A549 (cell line): ENCODE measurements around the gene OPCML. TPM values are rescaled to one million over a fixed set of nuclear protein-coding genes. Genes with fewer than 3 reads are reported as not detected.

ENCODE experiments used
- ATAC-seq, 2 experiments: fragments of 200-7000 bp in 1 of 2; fragments of >200 bp in 1 of 2; cut with Nextera tagmentation in 1 of 2; cut with Tn5 transposase in 1 of 2; 3 replicates each; pipeline versions ENCODE4 v1.8.0 to v1.9.1; 2018 to 2020; ENCODE audit warnings: mild to moderate bottlenecking in 1 of 2, moderate library complexity in 1 of 2
- CTCF ChIA-PET: fragments of 300-600 bp; sonication (Branson Sonifier 250); formaldehyde crosslinking; extraction: SDS; loops from one replicate; lab custom pipeline; 2021; ENCODE audit warnings: antibody characterized with exemption, inconsistent platforms; lab: Yijun Ruan, JAX
- POLR2A ChIA-PET: fragments of 350-600 bp; formaldehyde crosslinking; extraction: SDS; loops from one replicate; lab custom pipeline; 2021; ENCODE audit warnings: antibody characterized with exemption, inconsistent platforms; lab: Yijun Ruan, JAX
- DNase-seq, 2 experiments: peaks; one replicate each; pipeline versions ENCODE4 v3.0.0 to v3.0.0-alpha.2; 2011 to 2016; ENCODE audit warnings: low read depth in 1 of 2, low spot score in 1 of 2
- FAIRE-seq: peaks from 2 replicates; lab custom pipeline; 2011; peaks lifted over from hg19 to GRCh38; lab: Jason Lieb, UNC
- H3K27ac ChIP-seq, 2 experiments: fragments of >200 bp; sonication (Bioruptor Twin); formaldehyde crosslinking; 3 replicates each; pipeline ENCODE4 v1.5.1; 2016 to 2017
- H3K4me1 ChIP-seq: fragments of >200 bp; sonication (Bioruptor Twin); formaldehyde crosslinking; 3 replicates; pipeline ENCODE4 v1.6.1; 2016
- H3K4me2 ChIP-seq: fragments of >200 bp; sonication (Bioruptor Twin); formaldehyde crosslinking; 3 replicates; pipeline ENCODE4 v1.6.1; 2016
- H3K4me3 ChIP-seq: fragments of >200 bp; sonication (Bioruptor Twin); formaldehyde crosslinking; 3 replicates; pipeline ENCODE4 v1.5.1; 2016
- H3K9me3 ChIP-seq: fragments of >200 bp; sonication (Bioruptor Twin); formaldehyde crosslinking; 3 replicates; pipeline ENCODE4 v1.6.1; 2016
- BHLHE40 ChIP-seq: IDR thresholded peaks from 2 replicates; pipeline ENCODE4 v1.6.1; 2012; ENCODE audit warnings: low read depth, low read length, inconsistent platforms
- ESRRA ChIP-seq: fragments of 150-350 bp; IDR thresholded peaks from 2 replicates; pipeline ENCODE4 v1.6.1; 2014; ENCODE audit warnings: mild to moderate bottlenecking, low read length, borderline replicate concordance
- FOXS1 ChIP-seq: fragments of 250-450 bp; sonication (Bioruptor Pico); IDR thresholded peaks from 2 replicates; pipeline ENCODE4 v1.5.0; 2020; ENCODE audit warnings: mild to moderate bottlenecking, moderate library complexity
- HEYL ChIP-seq: fragments of 250-450 bp; sonication (Bioruptor Pico); IDR thresholded peaks from 2 replicates; pipeline ENCODE4 v1.8.0; 2021; ENCODE audit warnings: mild to moderate bottlenecking, moderate library complexity
- HOXA7 ChIP-seq: fragments of 250-450 bp; sonication (Bioruptor Pico); IDR thresholded peaks from 2 replicates; pipeline ENCODE4 v1.5.0; 2020; ENCODE audit warnings: mild to moderate bottlenecking, moderate library complexity
- HOXB13 ChIP-seq: fragments of 250-450 bp; sonication (Bioruptor Pico); IDR thresholded peaks from 2 replicates; pipeline ENCODE4 v1.5.0; 2020; ENCODE audit warnings: low read depth, mild to moderate bottlenecking, moderate library complexity
- HOXB5 ChIP-seq: fragments of 250-450 bp; sonication (Bioruptor Pico); IDR thresholded peaks from 2 replicates; pipeline ENCODE4 v1.5.0; 2020; ENCODE audit warnings: mild to moderate bottlenecking, moderate library complexity
- JUN ChIP-seq, 2 experiments: fragments of >200 bp; sonication (Bioruptor Twin); formaldehyde crosslinking; IDR thresholded peaks; 2 replicates in 1 of 2; 3 replicates in 1 of 2; pipeline ENCODE4 v1.6.1; 2016 to 2017
- KDM1A ChIP-seq: fragments of 200-600 bp; sonication (generic); IDR thresholded peaks from 2 replicates; pipeline ENCODE4 v1.6.1; 2016; ENCODE audit warnings: low read depth, mild to moderate bottlenecking
- MAFK ChIP-seq: fragments of 450-650 bp; IDR thresholded peaks from 2 replicates; pipeline ENCODE4 v1.6.1; 2014; ENCODE audit not compliant: partially characterized antibody
- NFE2L2 ChIP-seq: fragments of 150-350 bp; conservative IDR thresholded peaks from 2 replicates; pipeline ENCODE4 v1.6.1; 2014; ENCODE audit warnings: low read length
- NPAS2 ChIP-seq: fragments of 250-450 bp; sonication (Bioruptor Pico); IDR thresholded peaks from 2 replicates; pipeline ENCODE4 v1.8.0; 2022; ENCODE audit warnings: mild to moderate bottlenecking, moderate library complexity, borderline replicate concordance
- RFX5 ChIP-seq: fragments of 450-650 bp; IDR thresholded peaks from 2 replicates; pipeline ENCODE4 v1.7.1; 2014; ENCODE audit warnings: antibody characterized with exemption, mild to moderate bottlenecking, moderate library complexity
- SREBF2 ChIP-seq: fragments of 450-650 bp; IDR thresholded peaks from 2 replicates; pipeline ENCODE4 v1.6.1; 2014; ENCODE audit warnings: mild to moderate bottlenecking, moderate library complexity
- TFCP2L1 ChIP-seq: fragments of 250-450 bp; sonication (Bioruptor Pico); IDR thresholded peaks from 2 replicates; pipeline ENCODE4 v1.5.0; 2021; ENCODE audit warnings: mild to moderate bottlenecking
- ZNF302 ChIP-seq: fragments of 250-450 bp; sonication (Bioruptor Pico); IDR thresholded peaks from 2 replicates; pipeline ENCODE4 v1.9.0; 2021; ENCODE audit warnings: inconsistent platforms, mild to moderate bottlenecking, moderate library complexity
- WGBS: methylation state at CpG from one replicate; pipeline ENCODE4 v1.1.6; 2017; ENCODE audit errors: missing lambda C conversion rate; 5-methylcytosine and 5-hydroxymethylcytosine counted together
- polyA plus RNA-seq, 4 experiments: library from polyadenylated mRNA; depleted of rRNA in 3 of 4; stranded (reverse); fragments of >200 nt; fragmentation: RNase III in 1 of 4; extraction: RNeasy Plus Mini Kit Qiagen cat#74134 plus additional on column Dnase treatment in 1 of 4; gene quantifications; 2 replicates in 3 of 4; 3 replicates in 1 of 4; pipeline ENCODE4 v1.2.3, GENCODE V29; 2011 to 2017
- TF ChIP-seq, protein P1 (sequence below): fragments of >200 bp; sonication (Bioruptor Twin); formaldehyde crosslinking; IDR thresholded peaks from 3 replicates; pipeline ENCODE4 v1.6.1; 2016
- TF ChIP-seq, protein P2 (sequence below): fragments of 150-350 bp; IDR thresholded peaks from 2 replicates; pipeline ENCODE4 v1.6.1; 2014; ENCODE audit warnings: low read depth, mild to moderate bottlenecking, low read length
- TF ChIP-seq, protein P3 (sequence below): fragments of >200 bp; sonication (Bioruptor Twin); formaldehyde crosslinking; IDR thresholded peaks from 3 replicates; pipeline ENCODE4 v1.5.1; 2016
- TF ChIP-seq, protein P4 (sequence below): IDR thresholded peaks from 2 replicates; pipeline ENCODE4 v1.6.1; 2012
- TF ChIP-seq, protein P5 (sequence below): IDR thresholded peaks from 2 replicates; pipeline ENCODE4 v1.6.1; 2012
- TF ChIP-seq, protein P6 (sequence below): fragments of 250-450 bp; sonication (Bioruptor Pico); IDR thresholded peaks from 2 replicates; pipeline ENCODE4 v1.5.0; 2021; ENCODE audit warnings: mild to moderate bottlenecking, moderate library complexity, borderline replicate concordance

The OPCML gene
- polyA plus RNA-seq, 2 of the 4 experiments (the other 2 are of a cell fraction): not detected

DNA sequence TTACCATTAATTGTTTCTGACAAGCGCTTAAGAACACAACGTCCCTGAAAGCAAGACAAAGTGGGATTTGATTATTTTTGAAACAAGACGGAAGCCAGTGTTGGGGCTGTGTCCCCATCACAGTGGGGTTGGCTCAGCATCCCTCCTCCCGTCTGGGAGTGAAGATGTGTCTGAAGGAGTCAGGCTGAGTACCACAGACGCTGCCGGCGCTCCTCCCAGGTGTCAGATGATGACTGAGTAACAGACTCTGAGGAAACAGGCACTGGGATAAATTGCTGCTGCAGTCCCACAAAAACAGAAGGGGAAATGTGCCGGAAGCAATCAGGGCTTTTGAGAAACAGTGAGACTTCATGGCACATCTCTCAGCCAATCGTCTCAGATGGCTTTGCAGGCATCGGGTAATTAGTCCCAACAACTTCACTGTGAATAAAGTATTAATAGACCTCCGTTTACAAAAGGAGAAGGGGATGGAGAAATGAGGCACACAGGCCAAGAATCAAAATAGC, 266.7 kb downstream of the OPCML start (continued):
- no peak for TF ChIP-seq ZNF302 (CRISPR knock-in tag)
- no peak for TF ChIP-seq SREBF2
- no peak for TF ChIP-seq RFX5
- TF ChIP-seq NFE2L2: no peak
- TF ChIP-seq ESRRA: no peak
- no peak for TF ChIP-seq NPAS2 (CRISPR knock-in tag)
- TF ChIP-seq FOXS1: no peak

DNA sequence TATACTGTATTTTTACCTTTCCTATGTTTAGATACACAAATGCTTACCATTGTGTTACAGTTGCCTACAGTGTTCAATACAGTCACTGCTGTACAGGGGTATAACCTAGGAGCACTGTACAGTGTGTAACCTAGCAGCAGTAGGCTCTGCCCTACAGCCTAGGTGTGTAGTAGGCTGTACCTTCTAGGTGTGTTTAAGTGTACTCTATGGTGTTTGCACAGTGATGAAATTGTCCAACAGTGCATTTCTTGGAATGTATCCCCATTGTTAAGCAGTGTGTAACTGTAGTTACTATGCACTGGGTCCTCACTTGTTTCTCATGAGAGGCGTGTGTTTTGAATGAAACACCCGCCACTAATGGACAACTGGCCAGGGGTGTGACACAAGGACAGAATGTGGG, 269.0 kb downstream of the OPCML start:
- FAIRE-seq (no peak), ATAC-seq (no peak), DNase-seq (no peak)
- POLR2A ChIA-PET: no interaction called here
- H3K27ac ChIP-seq: no peak overlapping the region
- no peak overlapping the region for H3K4me2 ChIP-seq
- no peaks in the 10 kb centered on the region for H3K9me3 ChIP-seq
- TF ChIP-seq, protein P1, sequence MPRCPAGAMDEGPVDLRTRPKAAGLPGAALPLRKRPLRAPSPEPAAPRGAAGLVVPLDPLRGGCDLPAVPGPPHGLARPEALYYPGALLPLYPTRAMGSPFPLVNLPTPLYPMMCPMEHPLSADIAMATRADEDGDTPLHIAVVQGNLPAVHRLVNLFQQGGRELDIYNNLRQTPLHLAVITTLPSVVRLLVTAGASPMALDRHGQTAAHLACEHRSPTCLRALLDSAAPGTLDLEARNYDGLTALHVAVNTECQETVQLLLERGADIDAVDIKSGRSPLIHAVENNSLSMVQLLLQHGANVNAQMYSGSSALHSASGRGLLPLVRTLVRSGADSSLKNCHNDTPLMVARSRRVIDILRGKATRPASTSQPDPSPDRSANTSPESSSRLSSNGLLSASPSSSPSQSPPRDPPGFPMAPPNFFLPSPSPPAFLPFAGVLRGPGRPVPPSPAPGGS: no peak
- TF ChIP-seq, protein P2, sequence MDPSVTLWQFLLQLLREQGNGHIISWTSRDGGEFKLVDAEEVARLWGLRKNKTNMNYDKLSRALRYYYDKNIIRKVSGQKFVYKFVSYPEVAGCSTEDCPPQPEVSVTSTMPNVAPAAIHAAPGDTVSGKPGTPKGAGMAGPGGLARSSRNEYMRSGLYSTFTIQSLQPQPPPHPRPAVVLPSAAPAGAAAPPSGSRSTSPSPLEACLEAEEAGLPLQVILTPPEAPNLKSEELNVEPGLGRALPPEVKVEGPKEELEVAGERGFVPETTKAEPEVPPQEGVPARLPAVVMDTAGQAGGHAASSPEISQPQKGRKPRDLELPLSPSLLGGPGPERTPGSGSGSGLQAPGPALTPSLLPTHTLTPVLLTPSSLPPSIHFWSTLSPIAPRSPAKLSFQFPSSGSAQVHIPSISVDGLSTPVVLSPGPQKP: no peak
- TF ChIP-seq HOXB13 (no peak), NPAS2 (CRISPR knock-in tag) (no peak), BHLHE40 (no peak), SREBF2 (no peak), HOXB5 (CRISPR knock-in tag) (no peak), JUN (IDR thresholded peaks at IDR 0.05) (no peak), NFE2L2 (no peak), FOXS1 (no peak), TFCP2L1 (CRISPR knock-in tag) (no peak)
- TF ChIP-seq, protein P3, sequence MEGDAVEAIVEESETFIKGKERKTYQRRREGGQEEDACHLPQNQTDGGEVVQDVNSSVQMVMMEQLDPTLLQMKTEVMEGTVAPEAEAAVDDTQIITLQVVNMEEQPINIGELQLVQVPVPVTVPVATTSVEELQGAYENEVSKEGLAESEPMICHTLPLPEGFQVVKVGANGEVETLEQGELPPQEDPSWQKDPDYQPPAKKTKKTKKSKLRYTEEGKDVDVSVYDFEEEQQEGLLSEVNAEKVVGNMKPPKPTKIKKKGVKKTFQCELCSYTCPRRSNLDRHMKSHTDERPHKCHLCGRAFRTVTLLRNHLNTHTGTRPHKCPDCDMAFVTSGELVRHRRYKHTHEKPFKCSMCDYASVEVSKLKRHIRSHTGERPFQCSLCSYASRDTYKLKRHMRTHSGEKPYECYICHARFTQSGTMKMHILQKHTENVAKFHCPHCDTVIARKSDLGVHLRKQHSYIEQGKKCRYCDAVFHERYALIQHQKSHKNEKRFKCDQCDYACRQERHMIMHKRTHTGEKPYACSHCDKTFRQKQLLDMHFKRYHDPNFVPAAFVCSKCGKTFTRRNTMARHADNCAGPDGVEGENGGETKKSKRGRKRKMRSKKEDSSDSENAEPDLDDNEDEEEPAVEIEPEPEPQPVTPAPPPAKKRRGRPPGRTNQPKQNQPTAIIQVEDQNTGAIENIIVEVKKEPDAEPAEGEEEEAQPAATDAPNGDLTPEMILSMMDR: no peak
- TF ChIP-seq, protein P4, sequence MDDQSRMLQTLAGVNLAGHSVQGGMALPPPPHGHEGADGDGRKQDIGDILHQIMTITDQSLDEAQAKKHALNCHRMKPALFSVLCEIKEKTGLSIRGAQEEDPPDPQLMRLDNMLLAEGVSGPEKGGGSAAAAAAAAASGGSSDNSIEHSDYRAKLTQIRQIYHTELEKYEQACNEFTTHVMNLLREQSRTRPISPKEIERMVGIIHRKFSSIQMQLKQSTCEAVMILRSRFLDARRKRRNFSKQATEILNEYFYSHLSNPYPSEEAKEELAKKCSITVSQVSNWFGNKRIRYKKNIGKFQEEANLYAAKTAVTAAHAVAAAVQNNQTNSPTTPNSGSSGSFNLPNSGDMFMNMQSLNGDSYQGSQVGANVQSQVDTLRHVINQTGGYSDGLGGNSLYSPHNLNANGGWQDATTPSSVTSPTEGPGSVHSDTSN: no peak
- H3K4me3 ChIP-seq: no peak overlapping the region
- CTCF ChIA-PET: no interaction called here
- WGBS: 0% methylated on average over 2 of the region's 2 CpGs
- H3K4me1 ChIP-seq: no peaks in the 10 kb centered on the region

DNA sequence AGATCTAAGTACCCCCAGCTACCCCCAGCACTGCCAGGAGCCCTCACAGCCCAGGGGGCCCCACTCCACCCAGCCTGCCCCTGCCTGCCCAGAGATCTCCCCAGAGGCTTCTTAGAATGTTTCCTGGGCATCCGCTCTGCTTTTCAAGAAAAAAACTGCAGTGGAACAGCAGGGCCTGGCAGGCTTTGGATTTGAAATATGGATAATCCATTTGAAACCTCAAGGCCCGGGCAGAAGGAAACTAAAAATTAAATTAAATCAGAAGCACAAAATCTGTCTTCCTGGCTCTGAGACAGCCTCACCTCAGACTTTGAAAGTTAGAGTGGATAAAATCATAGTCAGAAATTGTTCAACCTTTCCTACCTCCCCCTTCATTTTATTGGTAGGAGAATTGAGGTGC, 273.6 kb downstream of the OPCML start:
- DNase-seq (no peak), ATAC-seq (no peak), FAIRE-seq (no peak)
- Histone ChIP-seq H3K27ac (no peak overlapping the region), H3K4me3 (no peak overlapping the region), H3K9me3 (no peaks in the 10 kb centered on the region), H3K4me1 (no peaks in the 10 kb centered on the region), H3K4me2 (no peak overlapping the region)
- POLR2A ChIA-PET: no interaction called here
- TF ChIP-seq ZNF302 (CRISPR knock-in tag) (no peak), MAFK (no peak), RFX5 (no peak), FOXS1 (no peak), ESRRA (no peak), HOXA7 (CRISPR knock-in tag) (no peak), NFE2L2 (no peak), HEYL (CRISPR knock-in tag) (no peak), KDM1A (no peak)
- TF ChIP-seq, protein P5, sequence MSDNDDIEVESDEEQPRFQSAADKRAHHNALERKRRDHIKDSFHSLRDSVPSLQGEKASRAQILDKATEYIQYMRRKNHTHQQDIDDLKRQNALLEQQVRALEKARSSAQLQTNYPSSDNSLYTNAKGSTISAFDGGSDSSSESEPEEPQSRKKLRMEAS: no peak
- TF ChIP-seq, protein P6, sequence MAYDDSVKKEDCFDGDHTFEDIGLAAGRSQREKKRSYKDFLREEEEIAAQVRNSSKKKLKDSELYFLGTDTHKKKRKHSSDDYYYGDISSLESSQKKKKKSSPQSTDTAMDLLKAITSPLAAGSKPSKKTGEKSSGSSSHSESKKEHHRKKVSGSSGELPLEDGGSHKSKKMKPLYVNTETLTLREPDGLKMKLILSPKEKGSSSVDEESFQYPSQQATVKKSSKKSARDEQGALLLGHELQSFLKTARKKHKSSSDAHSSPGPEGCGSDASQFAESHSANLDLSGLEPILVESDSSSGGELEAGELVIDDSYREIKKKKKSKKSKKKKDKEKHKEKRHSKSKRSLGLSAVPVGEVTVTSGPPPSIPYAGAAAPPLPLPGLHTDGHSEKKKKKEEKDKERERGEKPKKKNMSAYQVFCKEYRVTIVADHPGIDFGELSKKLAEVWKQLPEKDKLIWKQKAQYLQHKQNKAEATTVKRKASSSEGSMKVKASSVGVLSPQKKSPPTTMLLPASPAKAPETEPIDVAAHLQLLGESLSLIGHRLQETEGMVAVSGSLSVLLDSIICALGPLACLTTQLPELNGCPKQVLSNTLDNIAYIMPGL (CRISPR knock-in tag): no peak
- TF ChIP-seq, protein P1: no peak
- WGBS: 2% methylated on average over 2 of the region's 2 CpGs
- CTCF ChIA-PET: no interaction called here
